Ureter (tissue), 1 donor: ENCODE measurements around the gene RGS1. TPM values are rescaled to one million over a fixed set of nuclear protein-coding genes. Genes with fewer than 3 reads are reported as not detected.

Experiments
- DNase-seq: peaks from one replicate; pipeline ENCODE4 v3.0.0-alpha.2; 2020; ENCODE audit warnings: low spot score
- total RNA-seq: library from RNA; stranded (reverse); gene quantifications from one replicate; pipeline ENCODE4 v1.2.4, GENCODE V29; 2023
- donor health status: DM: yes; HTN: yes; CAD: no.

The RGS1 gene
- total RNA-seq, 1 donor from 2014 or later: 50.0 TPM

- DNase-seq: no peak
Observed at GRCh38 chr1:192620071-192620635, 44.6 kb downstream of the RGS1 start.

DNA sequence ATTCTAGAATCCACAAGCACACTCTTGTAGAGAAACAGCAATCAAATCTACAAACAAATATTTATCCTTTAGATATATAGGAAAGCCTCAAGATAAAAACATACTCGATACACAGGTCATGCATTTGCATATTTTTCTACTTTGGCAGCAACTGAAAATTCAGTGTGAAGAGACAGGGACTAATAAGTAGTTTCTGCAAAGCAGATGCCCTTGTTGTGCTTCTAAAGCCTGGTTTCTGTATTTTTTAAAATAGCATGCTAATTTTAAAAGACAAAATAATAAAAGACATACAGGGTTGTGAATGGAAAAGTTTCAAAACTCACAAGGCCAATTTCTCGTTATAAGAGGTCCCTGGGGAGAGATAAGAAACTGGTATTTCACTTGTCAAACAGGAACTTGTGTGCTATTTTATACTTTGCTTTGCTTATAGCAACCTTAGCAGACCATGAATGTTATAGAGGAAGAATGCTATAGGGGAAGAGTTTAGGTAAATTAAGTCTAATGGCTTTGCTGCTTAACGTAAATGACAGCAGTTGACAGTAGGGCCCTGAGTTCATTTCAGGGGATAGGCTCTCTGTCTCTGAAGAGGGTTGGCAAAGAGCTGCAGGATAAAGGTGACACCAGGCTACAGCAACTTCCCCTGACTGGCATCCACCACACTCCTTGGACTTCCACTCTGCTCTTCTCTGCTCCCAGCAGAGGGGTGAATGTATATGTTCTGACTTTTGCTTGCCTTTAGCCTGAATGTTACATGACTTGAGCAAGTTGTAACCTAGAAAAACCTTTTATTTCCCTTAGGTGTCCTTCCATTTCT lies 51.0 kb downstream of the RGS1 start:
- no peak for DNase-seq

- no peak for DNase-seq
Observed at GRCh38 chr1:192627901-192628300, 52.3 kb downstream of the RGS1 start.

GRCh38 chr1:192628396-192629057 lies 53.0 kb downstream of the RGS1 start:
- no peak for DNase-seq

- no peak for DNase-seq
Observed at GRCh38 chr1:192629612-192630011, 54.0 kb downstream of the RGS1 start.

Other genes with a start within 250 kb of the RGS1 start
- 0.62 TPM for gene RGS13, start 60.4 kb downstream of the RGS1 start, total RNA-seq
- 65.2 TPM for gene RGS2, start 233.3 kb downstream of the RGS1 start, total RNA-seq